Activated naive CD4-positive, alpha-beta T cell (primary cell): Measurements from ENCODE around the gene PSMB11.

Experiments used
- DNase-seq, 4 experiments: peaks; one replicate each; lab custom pipeline; 2025; lab: John Stamatoyannopoulos, UW

PSMB11 gene

DNA sequence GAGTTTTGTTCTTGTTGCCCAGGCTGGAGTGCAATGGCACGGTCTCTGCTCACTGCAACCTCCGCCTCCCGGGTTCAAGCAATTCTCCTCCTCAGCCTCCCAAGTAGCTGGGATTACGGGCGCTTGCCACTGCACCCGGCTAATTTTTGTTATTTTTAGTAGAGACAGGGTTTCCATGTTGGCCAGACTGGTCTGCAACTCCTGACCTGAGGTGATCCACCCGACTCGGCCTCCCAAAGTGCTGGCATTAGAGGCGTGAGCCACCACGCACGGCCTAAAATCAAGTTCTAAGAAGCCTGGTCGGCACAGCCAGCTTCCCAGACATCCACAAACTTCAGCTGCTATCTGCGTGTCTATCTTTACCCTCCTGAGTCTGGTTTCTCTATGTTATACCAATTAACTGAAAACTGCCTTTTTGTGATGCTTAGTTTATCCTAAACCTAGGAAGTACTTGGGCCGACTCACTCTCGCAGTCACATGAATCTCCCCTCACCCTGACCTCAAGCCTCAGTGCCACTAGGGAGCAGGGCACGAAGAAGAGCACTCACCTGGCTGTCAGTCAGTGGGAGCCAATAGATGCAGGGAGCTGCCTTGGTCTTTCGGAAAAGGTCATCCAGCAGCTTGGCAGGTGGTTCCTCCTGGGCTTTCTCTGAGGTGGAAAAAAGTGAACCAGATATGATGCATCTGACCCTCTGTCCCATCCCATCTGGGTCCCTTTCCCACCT is 18.7 kb downstream of the PSMB11 start:
- DNase-seq, result no peak

- DNase-seq, result no peak
Observed at GRCh38 chr14:23062002-23062401, 20.0 kb downstream of the PSMB11 start.

DNA sequence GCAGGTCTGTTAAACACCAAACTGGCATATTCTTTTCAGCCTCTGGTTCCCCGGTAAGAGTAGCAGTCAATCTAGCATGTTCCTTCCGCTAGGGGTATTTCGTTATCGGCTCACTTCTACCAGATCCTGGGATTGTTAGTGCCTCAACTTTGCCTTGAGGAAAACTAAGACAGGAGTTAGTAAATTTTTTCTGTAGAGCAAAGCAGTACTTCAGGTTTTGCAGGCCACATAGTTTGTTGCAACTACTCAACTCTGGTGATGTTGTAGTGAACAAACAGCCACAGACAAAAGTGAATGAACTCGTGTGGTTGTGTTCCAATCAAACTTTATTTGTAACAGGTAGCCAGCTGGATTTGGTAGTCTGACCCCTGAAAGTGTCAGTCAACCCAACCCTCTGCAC is 21.6 kb downstream of the PSMB11 start:
- DNase-seq, result no peak

DNA sequence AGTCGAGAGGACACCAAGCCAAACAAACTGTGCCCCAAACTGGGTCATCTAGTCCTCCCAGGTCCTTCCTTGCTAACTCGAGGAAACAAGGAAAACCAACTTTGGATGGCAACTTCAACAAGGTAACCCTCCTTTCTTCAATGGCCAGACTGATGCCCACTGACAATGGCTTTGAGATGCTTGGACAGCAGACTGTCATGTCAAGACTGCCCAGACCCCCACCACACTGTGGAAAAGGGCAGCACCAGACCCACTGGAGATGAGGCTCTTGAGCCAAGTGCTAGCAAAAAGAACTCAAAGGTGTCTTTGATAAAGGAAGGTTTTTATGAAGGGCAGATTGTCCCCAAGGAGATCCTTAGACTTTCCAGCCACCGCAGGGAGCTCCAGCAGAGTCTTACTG is 24.4 kb downstream of the PSMB11 start:
- no peak for DNase-seq

DNA sequence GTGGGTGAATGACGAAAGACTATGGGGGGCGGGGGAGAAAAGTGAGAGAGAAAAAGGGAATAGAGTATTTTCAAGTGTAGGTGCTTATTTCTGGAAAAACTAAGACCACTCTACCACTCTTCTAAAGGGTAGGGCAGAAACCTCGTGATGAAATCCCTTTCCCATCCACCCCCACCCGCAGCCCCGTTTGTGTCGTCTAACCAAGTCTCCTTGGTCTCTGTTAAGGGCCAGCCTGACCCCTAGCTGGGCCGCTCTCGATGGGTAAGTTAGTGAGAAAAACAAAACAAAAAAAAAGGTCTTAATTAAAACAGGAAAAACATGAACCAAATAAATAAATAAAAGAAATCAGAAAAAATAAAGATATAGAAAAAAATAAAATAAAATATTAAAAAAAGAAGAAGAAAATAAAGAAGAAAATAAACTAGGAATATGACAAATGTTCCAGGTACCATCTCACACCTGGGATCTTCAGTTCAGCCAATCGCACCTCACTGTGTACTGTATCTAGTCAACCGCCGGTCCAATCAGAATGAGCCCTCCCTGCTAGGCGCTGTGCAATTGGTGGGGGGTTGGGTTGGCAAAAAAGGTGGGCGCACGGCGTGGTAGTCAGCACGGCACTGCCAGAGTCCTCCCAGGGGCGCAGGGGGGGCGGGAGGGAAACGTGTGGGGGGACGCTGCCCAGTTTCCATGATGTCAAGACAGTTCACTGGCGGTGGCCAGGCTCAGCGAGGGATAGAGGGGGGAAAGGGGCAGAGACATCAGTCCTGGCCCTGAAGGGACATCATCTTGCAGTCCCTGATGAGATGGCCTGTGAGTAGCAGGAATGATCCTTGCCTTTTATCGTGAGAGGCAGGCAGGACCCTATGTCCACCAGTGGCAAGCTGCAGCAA is 25.1 kb downstream of the PSMB11 start:
- DNase-seq, result no peak

- no peak for DNase-seq
Observed at GRCh38 chr14:23067847-23068788, 26.1 kb downstream of the PSMB11 start.

DNA sequence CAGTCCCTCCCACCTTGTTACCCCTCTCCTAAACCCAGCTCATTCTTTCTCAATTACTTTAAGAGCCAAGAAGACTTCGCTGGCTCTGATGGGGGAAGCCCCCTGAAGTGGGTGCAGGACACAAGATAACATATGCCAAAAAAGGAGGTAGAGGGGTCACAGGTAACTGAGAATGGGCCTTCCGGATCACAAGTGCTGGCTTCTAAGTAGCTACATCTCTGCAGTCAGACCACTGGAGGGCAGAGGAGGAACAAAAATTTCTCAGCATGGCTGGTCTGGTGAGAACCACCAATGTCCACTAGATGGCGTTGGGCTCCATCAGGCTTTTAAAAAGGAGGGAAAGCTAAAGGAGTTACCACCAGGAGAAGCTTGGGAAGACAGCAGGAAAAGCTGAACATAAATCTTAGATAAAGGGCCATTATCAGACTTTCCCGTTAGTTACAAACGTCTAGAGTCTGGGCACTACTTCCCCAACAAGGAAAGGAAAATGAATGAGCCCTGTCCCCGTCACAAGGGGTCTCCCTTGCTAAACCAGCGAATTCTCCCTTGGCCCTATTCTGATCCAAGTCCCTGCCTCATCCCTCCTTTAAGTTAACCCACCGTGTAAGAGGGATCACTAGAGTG is 26.9 kb downstream of the PSMB11 start:
- no peak for DNase-seq

DNA sequence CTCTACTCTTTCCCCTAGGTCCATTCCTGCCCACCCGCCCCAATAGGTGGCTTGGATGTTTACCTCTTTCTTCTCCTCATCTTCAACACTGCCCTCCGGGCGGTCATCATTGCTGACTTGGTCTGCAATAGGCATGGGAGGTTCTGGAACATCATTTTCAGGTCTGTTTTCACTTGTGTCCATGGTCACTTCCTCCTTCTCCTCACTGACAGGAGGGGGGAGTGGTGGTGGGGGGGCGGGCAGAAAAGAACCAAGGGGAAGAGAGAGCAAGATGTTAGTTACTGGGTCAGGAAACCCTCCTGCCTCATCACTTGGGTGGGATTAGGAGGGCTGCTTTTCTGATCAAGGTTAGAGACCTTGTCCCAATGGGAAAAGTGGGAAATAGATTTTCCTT is 27.4 kb downstream of the PSMB11 start:
- no peak for DNase-seq

DNA sequence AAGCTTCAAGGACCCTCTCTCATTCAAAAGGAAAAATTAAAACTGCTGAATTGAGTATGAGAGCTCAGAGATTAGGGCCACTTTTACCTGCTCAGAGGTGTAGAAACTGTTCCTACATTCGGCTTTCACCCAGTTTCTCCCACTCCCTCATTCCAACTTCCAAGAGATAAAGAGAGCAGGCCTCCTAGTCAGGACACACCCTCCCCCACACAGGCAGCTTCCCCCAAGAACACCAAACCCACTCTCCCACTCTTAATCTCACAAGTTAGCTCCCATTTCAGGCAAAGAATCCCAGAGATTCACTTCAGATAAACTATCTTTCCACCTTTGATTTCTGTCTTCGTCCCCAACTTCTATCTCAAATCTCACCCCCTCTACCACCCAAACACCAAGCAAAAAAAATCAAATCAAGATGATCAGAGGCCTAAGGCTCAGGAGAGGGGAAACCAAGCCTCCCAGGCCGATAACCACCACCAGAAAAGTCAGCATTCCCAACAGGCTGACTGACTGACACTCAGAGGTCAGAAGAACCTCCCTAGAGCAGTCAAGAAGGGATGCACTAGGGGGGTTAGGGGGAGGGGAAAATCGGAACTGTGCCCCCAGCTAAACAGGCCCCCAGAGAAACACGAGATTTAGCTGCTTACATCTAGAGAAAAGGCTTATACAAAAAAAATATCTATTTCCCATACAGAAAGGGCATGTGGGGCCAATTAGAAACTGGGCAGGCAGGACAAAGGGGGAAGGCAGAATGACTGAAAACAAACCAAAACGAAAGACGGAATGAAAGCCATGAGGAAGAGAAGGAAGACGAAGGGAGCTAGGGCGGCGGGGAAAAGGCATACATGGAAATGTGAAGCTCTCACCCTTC is 28.5 kb downstream of the PSMB11 start:
- no peak for DNase-seq

DNA sequence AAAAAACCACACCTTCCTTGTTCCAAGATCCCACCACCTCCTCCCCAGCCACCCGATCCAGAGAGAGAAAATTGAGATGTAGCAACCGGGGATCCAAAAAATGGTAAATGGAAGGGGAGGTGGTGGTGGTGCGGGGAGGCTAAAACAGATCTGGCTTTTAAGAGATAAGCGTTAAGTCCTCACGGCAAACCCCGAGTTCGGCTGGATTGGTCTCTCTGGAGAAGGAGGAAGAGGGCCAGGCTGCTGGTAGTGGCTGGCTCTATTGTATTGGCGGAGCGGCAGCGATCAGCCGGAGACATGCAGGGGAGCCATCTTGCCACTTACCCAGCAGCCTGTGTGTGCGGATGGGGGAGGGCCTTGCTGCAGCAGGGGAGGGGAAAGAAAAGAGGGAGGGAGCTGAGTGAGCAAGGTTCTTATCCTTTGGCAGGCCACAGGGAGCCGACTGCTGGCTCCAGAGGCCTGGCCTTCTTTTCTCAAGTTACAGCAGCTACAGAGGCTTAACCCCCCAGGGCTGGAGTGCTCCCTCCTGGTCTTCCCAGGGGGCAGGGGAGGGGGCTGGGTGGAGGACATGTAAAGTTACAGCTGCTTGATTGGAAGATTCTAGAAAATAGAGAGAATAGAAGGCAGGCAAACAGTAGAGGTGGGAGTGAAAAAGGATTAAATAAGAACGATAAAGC is 29.4 kb downstream of the PSMB11 start:
- no peak for DNase-seq

GRCh38 chr14:23071921-23072539 is 30.0 kb downstream of the PSMB11 start:
- no peak for DNase-seq

DNA sequence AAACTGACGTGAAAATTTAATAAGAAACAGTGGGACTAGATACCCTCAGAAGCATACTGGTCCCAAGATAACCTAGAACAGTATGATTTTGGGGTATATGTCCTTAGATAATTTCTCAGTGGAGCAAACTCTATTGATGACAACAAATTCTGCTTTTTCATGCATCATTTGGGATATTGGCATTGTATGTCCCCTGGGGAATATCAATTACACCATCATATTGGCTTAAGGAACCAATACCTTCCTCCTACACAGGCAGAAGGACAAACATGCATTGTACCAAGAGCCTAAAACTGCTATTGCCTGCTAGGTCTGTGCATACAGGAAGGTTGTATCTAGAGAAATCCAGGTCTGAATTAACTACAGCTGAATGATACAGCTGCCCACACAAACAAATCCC is 32.9 kb downstream of the PSMB11 start:
- no peak for DNase-seq

DNA sequence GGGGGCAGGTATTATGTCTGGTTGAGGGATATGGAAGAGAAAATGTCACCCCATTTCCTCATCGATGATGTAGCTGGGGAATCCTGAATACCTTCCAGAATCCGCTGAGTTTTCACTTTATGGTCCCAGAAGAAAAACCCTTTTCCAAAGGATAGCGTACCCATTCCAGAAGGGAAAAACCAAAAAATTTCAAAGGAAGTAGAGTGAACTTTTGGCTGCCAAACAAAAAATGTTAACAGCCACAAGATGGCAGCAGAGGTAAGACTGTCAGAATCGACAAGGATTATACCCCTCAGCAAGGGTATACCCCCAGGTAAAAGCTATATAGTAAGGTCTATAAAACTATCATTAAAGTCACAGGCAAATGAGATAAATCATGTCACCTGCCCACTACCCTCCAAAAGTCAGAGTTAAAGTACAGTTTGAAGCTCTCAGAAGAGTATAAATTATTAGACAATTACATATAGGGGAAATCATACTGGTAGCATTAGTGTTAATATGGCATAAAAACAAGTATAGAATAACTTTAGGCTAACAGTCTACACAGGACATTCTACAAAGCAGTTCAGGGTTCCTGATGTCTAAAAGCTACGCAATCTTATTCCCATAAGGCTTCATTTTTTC is 34.9 kb downstream of the PSMB11 start:
- no peak for DNase-seq

DNA sequence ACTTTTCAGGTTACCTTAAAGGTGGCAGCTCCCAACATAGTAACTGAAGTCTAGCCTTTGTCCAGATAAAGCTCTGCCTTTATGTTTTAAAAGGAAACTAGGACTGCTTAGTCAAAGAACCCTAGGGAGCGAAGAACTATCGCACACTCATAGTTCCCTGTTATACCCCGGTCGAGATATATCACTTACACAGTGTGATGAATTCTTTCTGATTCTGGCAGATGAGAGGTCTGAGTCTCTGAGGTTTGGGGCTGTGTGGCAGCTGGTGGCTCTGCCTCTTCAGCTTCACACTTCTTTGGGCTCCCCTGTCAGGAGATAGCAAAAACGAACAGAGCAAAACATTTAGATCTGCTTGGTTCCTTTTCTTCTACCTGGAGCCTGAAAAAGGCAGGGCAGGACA is 36.0 kb downstream of the PSMB11 start:
- DNase-seq, result no peak

GRCh38 chr14:23078692-23079116 is 36.7 kb downstream of the PSMB11 start:
- no peak for DNase-seq

DNA sequence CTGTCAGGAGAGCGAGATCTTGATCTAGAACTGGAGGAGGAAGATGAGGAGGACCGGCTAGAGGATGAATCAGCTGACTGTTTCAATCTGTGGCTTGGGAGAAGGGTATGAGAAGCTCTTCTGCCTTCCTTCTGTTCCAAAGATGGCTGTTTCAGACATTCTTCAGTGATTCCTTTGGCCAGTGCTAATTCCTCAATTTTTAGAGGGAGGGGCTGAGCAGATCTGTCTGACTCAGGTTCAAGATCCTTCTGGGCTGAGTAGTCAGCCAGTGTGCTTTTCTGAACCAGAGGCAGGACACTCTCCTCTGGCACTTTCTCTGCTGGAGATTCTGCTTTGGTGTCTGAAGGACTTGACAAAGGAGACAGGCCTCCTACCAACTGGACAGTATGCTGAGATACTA is 37.7 kb downstream of the PSMB11 start:
- no peak for DNase-seq

- DNase-seq, result no peak
Observed at GRCh38 chr14:23080474-23080873, 38.5 kb downstream of the PSMB11 start.

DNA sequence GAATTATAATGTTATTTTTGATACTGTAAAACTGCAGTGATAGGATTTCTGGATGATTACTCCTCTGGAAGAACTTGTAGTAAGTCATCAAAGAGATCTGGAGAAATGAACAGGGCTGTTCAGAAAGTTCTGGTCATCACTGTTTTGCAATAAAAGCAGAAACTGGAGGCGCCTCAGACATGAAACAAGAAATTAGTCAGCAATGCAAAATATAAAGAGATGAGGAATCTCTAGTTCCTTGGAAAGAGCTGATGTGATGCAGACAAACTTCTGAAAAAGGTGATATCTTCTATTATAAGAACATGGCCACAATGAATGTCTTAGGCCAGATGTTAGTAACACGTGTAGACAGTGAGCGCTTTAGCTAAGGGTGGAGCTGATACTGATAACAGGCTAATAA is 43.4 kb downstream of the PSMB11 start:
- DNase-seq, result no peak

DNA sequence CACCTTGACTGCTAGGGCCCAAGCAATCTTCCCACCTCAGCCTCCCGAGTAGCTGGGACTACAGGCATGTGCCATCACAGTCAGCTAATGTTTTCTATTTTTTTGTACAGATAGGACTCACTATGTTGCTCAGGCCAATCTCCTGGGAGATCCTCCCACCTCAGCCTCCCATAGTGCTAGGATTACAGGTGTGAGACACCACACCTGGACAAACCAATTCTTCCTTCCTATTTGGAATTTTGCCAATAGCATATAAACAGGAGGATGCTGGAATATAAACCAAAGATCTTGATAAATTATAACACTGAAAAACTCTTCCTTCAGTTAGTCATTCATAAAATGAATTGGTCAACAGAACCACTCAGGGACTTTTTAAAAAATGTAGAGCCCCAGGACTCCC is 44.6 kb downstream of the PSMB11 start:
- no peak for DNase-seq
